HepG2 (cell line): Measurements from ENCODE around the gene OXLD1. TPM values are rescaled to one million over a fixed set of nuclear protein-coding genes. Genes with fewer than 3 reads are reported as not detected.

Experiments
- MLLT10 ChIP-seq: sonication (generic); formaldehyde crosslinking; IDR thresholded peaks from 2 replicates; pipeline ENCODE4 v1.4.0; 2020; ENCODE audit warnings: missing genetic modification reagents
- MLXIP ChIP-seq: sonication (generic); formaldehyde crosslinking; IDR thresholded peaks from 2 replicates; pipeline ENCODE4 v1.9.0; 2021; ENCODE audit warnings: missing genetic modification reagents, borderline replicate concordance
- PCBP1 ChIP-seq: fragments of 200-400 bp; formaldehyde crosslinking; IDR thresholded peaks from 2 replicates; pipeline ENCODE4 v1.6.1; 2017; ENCODE audit warnings: mild to moderate bottlenecking, low read depth, low read length, borderline replicate concordance
- RERE ChIP-seq: IDR thresholded peaks from 2 replicates; pipeline ENCODE4 v1.6.1; 2016; ENCODE audit warnings: low read depth, missing genetic modification reagents, missing compliant biosample characterization
- TFAP4 ChIP-seq: sonication (generic); IDR thresholded peaks from 2 replicates; pipeline ENCODE4 v1.6.1; 2016; ENCODE audit warnings: low read depth, borderline replicate concordance
- ZNF318 ChIP-seq: sonication (generic); formaldehyde crosslinking; IDR thresholded peaks from 2 replicates; pipeline ENCODE4 v1.4.0; 2020; ENCODE audit warnings: mild to moderate bottlenecking, missing genetic modification reagents
- ZNF432 ChIP-seq: sonication (generic); formaldehyde crosslinking; IDR thresholded peaks from 2 replicates; pipeline ENCODE4 v1.5.0; 2020; ENCODE audit warnings: missing genetic modification reagents, mild to moderate bottlenecking, borderline replicate concordance
- ZNF501 ChIP-seq: sonication (generic); formaldehyde crosslinking; IDR thresholded peaks from 2 replicates; pipeline ENCODE4 v1.5.1; 2020; ENCODE audit warnings: mild to moderate bottlenecking, moderate library complexity, missing genetic modification reagents
- ZNF543 ChIP-seq: sonication (generic); formaldehyde crosslinking; IDR thresholded peaks from 2 replicates; pipeline ENCODE4 v1.4.0; 2020; ENCODE audit warnings: mild to moderate bottlenecking, missing genetic modification reagents
- polyA plus RNA-seq, 8 experiments: library from polyadenylated mRNA; depleted of rRNA in 3 of 8; stranded (reverse) in 7 of 8; unstranded in 1 of 8; fragments of >200 nt; fragmentation: Illumina TruSeq in 4 of 8; extraction: Trizol in 4 of 8; gene quantifications; 2 replicates each; pipeline versions ENCODE4 v1.2.1 to v1.2.3, GENCODE V29; 2011 to 2016; ENCODE audit warnings: low read depth in 4 of 8, missing spikeins in 1 of 8, mixed read lengths in 1 of 8; ENCODE audit not compliant: insufficient read depth in 1 of 8
- total RNA-seq, 5 experiments: library from RNA; depleted of rRNA; stranded (reverse); fragments of >200 nt; fragmentation: Illumina TruSeq; extraction: Trizol; gene quantifications; 2 replicates each; pipeline ENCODE4 v1.2.3, GENCODE V29; 2016; ENCODE audit warnings: low read depth in 1 of 5

OXLD1 gene
- total and polyA plus RNA-seq, 2 of the 13 experiments (the other 11 are each of a cell fraction or from before 2014, with no cell fraction given) = 27.1 to 37.5 TPM

- TF ChIP-seq ZNF318 = no peak
- TF ChIP-seq ZNF501 (CRISPR knock-in tag) = 0 out of 2 replicates have a peak, but pooled peaks have one; percentile 73
- no peak for TF ChIP-seq MLLT10 (CRISPR knock-in tag)
- no peak for TF ChIP-seq RERE (CRISPR knock-in tag)
- no peak for TF ChIP-seq MLXIP (CRISPR knock-in tag)
- TF ChIP-seq PCBP1 = no peak
- no peak for TF ChIP-seq ZNF432 (CRISPR knock-in tag)
- TF ChIP-seq ZNF543 (CRISPR knock-in tag) = 0 out of 2 replicates have a peak, but pooled peaks have one; percentile 53
- no peak for TF ChIP-seq TFAP4
These were observed 10.9 kb downstream of the OXLD1 start (continued) for GRCh38 chr17:81655378-81656117.
